ENCODE data around the gene FECH.
"Not testable (repeated sequence)": the region's sequence is repeated elsewhere in the genome, so short reads cannot be mapped to it uniquely, and the experiment has no call there.

FECH gene

GRCh38 chr18:57586251-57587049 is at the start of gene FECH:
TSS of gene FECH (minus strand) at chr18:57586702. CDS start at chr18:57586620, 82 bp downstream.
- peak; percentile 69 for DNase-seq

- DNase-seq: no peak
Observed at GRCh38 chr18:57635003-57635822, 48.7 kb upstream of the FECH start.

GRCh38 chr18:57631697-57632096 is 45.2 kb upstream of the FECH start:
- no peak for DNase-seq

GRCh38 chr18:57630754-57631595 is 44.5 kb upstream of the FECH start:
- no peak for DNase-seq

- DNase-seq: peak; percentile 96
Observed at GRCh38 chr18:57630002-57630753, 43.7 kb upstream of the FECH start.

- no peak for DNase-seq
Observed at GRCh38 chr18:57629422-57629821, 42.9 kb upstream of the FECH start.

GRCh38 chr18:57627488-57627887 is 41.0 kb upstream of the FECH start:
- DNase-seq: no peak

GRCh38 chr18:57624988-57625387 is 38.5 kb upstream of the FECH start:
- no peak for DNase-seq

GRCh38 chr18:57621246-57621604 is 34.7 kb upstream of the FECH start:
- DNase-seq: peak; percentile 39

- no peak for DNase-seq
Observed at GRCh38 chr18:57619876-57620275, 33.4 kb upstream of the FECH start.

GRCh38 chr18:57618910-57619309 is 32.4 kb upstream of the FECH start:
- DNase-seq: no peak

GRCh38 chr18:57603871-57604270 is 17.4 kb upstream of the FECH start:
- DNase-seq: no peak

GRCh38 chr18:57595347-57595746 is 8.8 kb upstream of the FECH start:
- DNase-seq: no peak

GRCh38 chr18:57592716-57593115 is 6.2 kb upstream of the FECH start:
- DNase-seq: not testable (repeated sequence)

GRCh38 chr18:57589161-57589560 is 2.7 kb upstream of the FECH start:
- DNase-seq: no peak

GRCh38 chr18:57587098-57587661 is 678 bp upstream of the FECH start:
- DNase-seq: no peak

- no peak for DNase-seq
Observed at GRCh38 chr18:57585855-57586250, 649 bp downstream of the FECH start.

- no peak for DNase-seq
Observed at GRCh38 chr18:57585421-57585820, 1.1 kb downstream of the FECH start.

- DNase-seq: no peak
Observed at GRCh38 chr18:57584444-57584843, 2.1 kb downstream of the FECH start.

GRCh38 chr18:57583297-57583835 is 3.1 kb downstream of the FECH start:
- DNase-seq: no peak

GRCh38 chr18:57581301-57581934 is 5.1 kb downstream of the FECH start:
- no peak for DNase-seq
